ENCODE measurements around the gene CDK5.

CDK5 gene

GRCh38 chr7:151017953-151018420 is 39.7 kb downstream of the CDK5 start:
- Histone ChIP-seq H3K4me1 (ENCODE audit: control insufficient read depth, insufficient read depth, low read depth, low read length) (peaks cover 14% of the 10 kb centered on the region), H3K4me3 (ENCODE audit: insufficient read depth in 1 of 2, low read depth in 1 of 2, low read length in 2 of 2) (peak overlapping the region; percentile 26 to 66), H3K36me3 (ENCODE audit: control insufficient read depth in 1 of 2, insufficient read depth in 2 of 2, low read depth in 1 of 2, low read length in 2 of 2) (no peaks in the 10 kb centered on the region), H2BK12ac (ENCODE audit: low read length in 2 of 2) (no peak overlapping the region), H2BK120ac (ENCODE audit: low read depth, low read length) (peak overlapping the region; percentile 3), H2BK5ac (ENCODE audit: low read depth, low read length, poor library complexity, severe bottlenecking) (no peak overlapping the region), H3K4me2 (ENCODE audit: low read length, poor library complexity, severe bottlenecking) (no peak overlapping the region), H4K91ac (ENCODE audit: low read length) (peak overlapping the region; percentile 70), H3K9me3 (ENCODE audit: control insufficient read depth, low read length) (no peaks in the 10 kb centered on the region), H3K23ac (ENCODE audit: low read length in 2 of 2) (no peak overlapping the region), H3K14ac (ENCODE audit: low read length in 2 of 2) (no peak overlapping the region), H3K9ac (ENCODE audit: low read length) (no peak overlapping the region), H3K27me3 (ENCODE audit: control insufficient read depth in 1 of 2, insufficient read depth in 1 of 2, low read length in 2 of 2) (peaks cover 50 to 63% of the 10 kb centered on the region in 2 experiments), H3K4ac (ENCODE audit: low read depth in 1 of 2, low read length in 2 of 2) (no peak overlapping the region), H2BK15ac (ENCODE audit: low read depth, poor library complexity, severe bottlenecking) (no peak overlapping the region), H4K8ac (ENCODE audit: low read length) (no peak overlapping the region), H2AK5ac (ENCODE audit: low read length, severe bottlenecking) (no peak overlapping the region), H3K79me1 (replicated peaks; ENCODE audit: low read length, poor library complexity, severe bottlenecking) (no peaks in the 10 kb centered on the region), H2AFZ (ENCODE audit: low read depth, low read length) (no peak overlapping the region), H3K27ac (ENCODE audit: low read length, poor library complexity, severe bottlenecking) (no peak overlapping the region), H3K18ac (ENCODE audit: low read depth in 1 of 2, low read length in 2 of 2) (peak overlapping the region; percentile 38 to 72)
- peak; percentile 51 for DNase-seq
- WGBS = 8% methylated on average over 32 of the region's 34 CpGs

- H3K27me3 ChIP-seq (ENCODE audit: control insufficient read depth in 1 of 2, insufficient read depth in 1 of 2, low read length in 2 of 2) = peaks cover 55 to 65% of the 10 kb centered on the region in 2 experiments
- no peak overlapping the region for H4K8ac ChIP-seq (ENCODE audit: low read length)
- no peak overlapping the region for H4K91ac ChIP-seq (ENCODE audit: low read length)
- H2BK15ac ChIP-seq (ENCODE audit: low read depth, poor library complexity, severe bottlenecking) = no peak overlapping the region
- H3K4me2 ChIP-seq (ENCODE audit: low read length, poor library complexity, severe bottlenecking) = no peak overlapping the region
- H3K4me3 ChIP-seq (ENCODE audit: insufficient read depth in 1 of 2, low read depth in 1 of 2, low read length in 2 of 2) = peak overlapping the region in 1 of 2 experiments; percentile 66
- H3K9ac ChIP-seq (ENCODE audit: low read length) = no peak overlapping the region
- H3K27ac ChIP-seq (ENCODE audit: low read length, poor library complexity, severe bottlenecking) = no peak overlapping the region
- 77% methylated on average over 13 of the region's 13 CpGs for WGBS
- peak overlapping the region in 1 of 2 experiments; percentile 38 for H3K18ac ChIP-seq (ENCODE audit: low read depth in 1 of 2, low read length in 2 of 2)
- H3K36me3 ChIP-seq (ENCODE audit: control insufficient read depth in 1 of 2, insufficient read depth in 2 of 2, low read depth in 1 of 2, low read length in 2 of 2) = no peaks in the 10 kb centered on the region
- H3K9me3 ChIP-seq (ENCODE audit: control insufficient read depth, low read length) = no peaks in the 10 kb centered on the region
- H3K4ac ChIP-seq (ENCODE audit: low read depth in 1 of 2, low read length in 2 of 2) = no peak overlapping the region
- H3K79me1 ChIP-seq (replicated peaks; ENCODE audit: low read length, poor library complexity, severe bottlenecking) = no peaks in the 10 kb centered on the region
- peaks cover 14% of the 10 kb centered on the region for H3K4me1 ChIP-seq (ENCODE audit: control insufficient read depth, insufficient read depth, low read depth, low read length)
- H3K14ac ChIP-seq (ENCODE audit: low read length in 2 of 2) = no peak overlapping the region
- H3K23ac ChIP-seq (ENCODE audit: low read length in 2 of 2) = no peak overlapping the region
- no peak overlapping the region for H2BK12ac ChIP-seq (ENCODE audit: low read length in 2 of 2)
- H2BK5ac ChIP-seq (ENCODE audit: low read depth, low read length, poor library complexity, severe bottlenecking) = no peak overlapping the region
- no peak overlapping the region for H2BK120ac ChIP-seq (ENCODE audit: low read depth, low read length)
- no peak overlapping the region for H2AK5ac ChIP-seq (ENCODE audit: low read length, severe bottlenecking)
- DNase-seq = no peak
- H2AFZ ChIP-seq (ENCODE audit: low read depth, low read length) = no peak overlapping the region
Observed at GRCh38 chr7:151017370-151017952, 40.2 kb downstream of the CDK5 start.

GRCh38 chr7:151016942-151017341 is 40.8 kb downstream of the CDK5 start:
- Histone ChIP-seq H3K9ac (ENCODE audit: low read length) (no peak overlapping the region), H4K91ac (ENCODE audit: low read length) (no peak overlapping the region), H2BK12ac (ENCODE audit: low read length in 2 of 2) (no peak overlapping the region), H4K8ac (ENCODE audit: low read length) (no peak overlapping the region), H3K79me1 (replicated peaks; ENCODE audit: low read length, poor library complexity, severe bottlenecking) (no peaks in the 10 kb centered on the region), H2BK5ac (ENCODE audit: low read depth, low read length, poor library complexity, severe bottlenecking) (no peak overlapping the region), H3K36me3 (ENCODE audit: control insufficient read depth in 1 of 2, insufficient read depth in 2 of 2, low read depth in 1 of 2, low read length in 2 of 2) (no peaks in the 10 kb centered on the region), H3K27ac (ENCODE audit: low read length, poor library complexity, severe bottlenecking) (no peak overlapping the region), H3K14ac (ENCODE audit: low read length in 2 of 2) (no peak overlapping the region), H2AFZ (ENCODE audit: low read depth, low read length) (no peak overlapping the region), H2AK5ac (ENCODE audit: low read length, severe bottlenecking) (no peak overlapping the region), H3K4me2 (ENCODE audit: low read length, poor library complexity, severe bottlenecking) (no peak overlapping the region), H3K9me3 (ENCODE audit: control insufficient read depth, low read length) (no peaks in the 10 kb centered on the region), H3K4me3 (ENCODE audit: insufficient read depth in 1 of 2, low read depth in 1 of 2, low read length in 2 of 2) (no peak overlapping the region), H3K18ac (ENCODE audit: low read depth in 1 of 2, low read length in 2 of 2) (no peak overlapping the region), H3K4ac (ENCODE audit: low read depth in 1 of 2, low read length in 2 of 2) (no peak overlapping the region), H2BK15ac (ENCODE audit: low read depth, poor library complexity, severe bottlenecking) (no peak overlapping the region), H3K27me3 (ENCODE audit: control insufficient read depth in 1 of 2, insufficient read depth in 1 of 2, low read length in 2 of 2) (peaks cover 59 to 70% of the 10 kb centered on the region in 2 experiments), H3K4me1 (ENCODE audit: control insufficient read depth, insufficient read depth, low read depth, low read length) (peaks cover 14% of the 10 kb centered on the region), H3K23ac (ENCODE audit: low read length in 2 of 2) (no peak overlapping the region), H2BK120ac (ENCODE audit: low read depth, low read length) (no peak overlapping the region)
- WGBS = 89% methylated on average over 15 of the region's 15 CpGs
- no peak for DNase-seq

GRCh38 chr7:151016505-151016904 is 41.2 kb downstream of the CDK5 start:
- Histone ChIP-seq H3K18ac (ENCODE audit: low read depth in 1 of 2, low read length in 2 of 2) (peak overlapping the region in 1 of 2 experiments; percentile 12), H3K27me3 (ENCODE audit: control insufficient read depth in 1 of 2, insufficient read depth in 1 of 2, low read length in 2 of 2) (peaks cover 59 to 74% of the 10 kb centered on the region in 2 experiments), H3K79me1 (replicated peaks; ENCODE audit: low read length, poor library complexity, severe bottlenecking) (no peaks in the 10 kb centered on the region), H2AK5ac (ENCODE audit: low read length, severe bottlenecking) (no peak overlapping the region), H3K4ac (ENCODE audit: low read depth in 1 of 2, low read length in 2 of 2) (peak overlapping the region in 1 of 2 experiments; percentile 51), H3K4me2 (ENCODE audit: low read length, poor library complexity, severe bottlenecking) (no peak overlapping the region), H3K9ac (ENCODE audit: low read length) (no peak overlapping the region), H3K27ac (ENCODE audit: low read length, poor library complexity, severe bottlenecking) (no peak overlapping the region), H3K36me3 (ENCODE audit: control insufficient read depth in 1 of 2, insufficient read depth in 2 of 2, low read depth in 1 of 2, low read length in 2 of 2) (no peaks in the 10 kb centered on the region), H3K23ac (ENCODE audit: low read length in 2 of 2) (no peak overlapping the region), H2AFZ (ENCODE audit: low read depth, low read length) (no peak overlapping the region), H2BK120ac (ENCODE audit: low read depth, low read length) (no peak overlapping the region), H3K14ac (ENCODE audit: low read length in 2 of 2) (peak overlapping the region in 1 of 2 experiments; percentile 12), H2BK15ac (ENCODE audit: low read depth, poor library complexity, severe bottlenecking) (no peak overlapping the region), H3K4me1 (ENCODE audit: control insufficient read depth, insufficient read depth, low read depth, low read length) (peaks cover 14% of the 10 kb centered on the region), H2BK12ac (ENCODE audit: low read length in 2 of 2) (no peak overlapping the region), H4K91ac (ENCODE audit: low read length) (no peak overlapping the region), H2BK5ac (ENCODE audit: low read depth, low read length, poor library complexity, severe bottlenecking) (no peak overlapping the region), H3K9me3 (ENCODE audit: control insufficient read depth, low read length) (no peaks in the 10 kb centered on the region), H3K4me3 (ENCODE audit: insufficient read depth in 1 of 2, low read depth in 1 of 2, low read length in 2 of 2) (no peak overlapping the region), H4K8ac (ENCODE audit: low read length) (no peak overlapping the region)
- no peak for DNase-seq
- 87% methylated on average over 8 of the region's 8 CpGs for WGBS
